Ovary (tissue), 9 donors: ENCODE results near the gene COL4A1. TPM values are rescaled to one million over a fixed set of nuclear protein-coding genes. Genes with fewer than 3 reads are reported as not detected.

Source experiments
- DNase-seq, 5 donors: peaks; one replicate each; pipeline ENCODE4 v3.0.0-alpha.2; 2019 to 2020
- H3K27ac ChIP-seq, 2 donors: fragments of 200-600 bp; one replicate each; pipeline versions ENCODE4 v1.5.1 to v1.8.0; 2019 to 2022
- H3K27me3 ChIP-seq: fragments of 200-600 bp; one replicate; pipeline ENCODE4 v1.8.0; 2022
- H3K36me3 ChIP-seq: fragments of 200-600 bp; sonication (generic); one replicate; pipeline ENCODE4 v1.5.1; 2019
- H3K4me1 ChIP-seq: one replicate; pipeline ENCODE4 v1.8.1; 2013; ENCODE audit warnings: mild to moderate bottlenecking, moderate library complexity; ENCODE audit not compliant: insufficient read depth
- H3K4me3 ChIP-seq: fragments of 200-600 bp; sonication (generic); one replicate; pipeline ENCODE4 v1.5.1; 2017
- H3K9me3 ChIP-seq, 2 donors: fragments of 200-600 bp in 1 of 2; sonication (generic) in 1 of 2; one replicate each; pipeline versions ENCODE4 v1.5.1 to v1.8.1; 2013 to 2019; ENCODE audit warnings: mild to moderate bottlenecking in 1 of 2, moderate library complexity in 1 of 2
- CTCF ChIP-seq, 3 donors: fragments of 450-650 bp in 2 of 3; fragments of 200-600 bp in 1 of 3; IDR thresholded peaks; one replicate each; pipeline versions ENCODE4 v1.5.1 to v1.8.0; 2016 to 2022; ENCODE audit warnings: antibody characterized with exemption in 3 of 3, mild to moderate bottlenecking in 1 of 3
- EP300 ChIP-seq: sonication (generic); formaldehyde crosslinking; IDR thresholded peaks from one replicate; pipeline ENCODE4 v1.6.1; 2017; ENCODE audit warnings: antibody characterized with exemption
- POLR2A ChIP-seq: fragments of 450-650 bp; IDR thresholded peaks from one replicate; pipeline ENCODE4 v1.6.1; 2017; ENCODE audit warnings: antibody characterized with exemption, mild to moderate bottlenecking, moderate library complexity
- WGBS, 3 donors: extraction: QIAGEN DNeasy Blood & Tissue Kit in 1 of 3; methylation state at CpG; one replicate each; pipeline versions ENCODE4 v1.1.5 to v1.1.7; 2013 to 2017; 5-methylcytosine and 5-hydroxymethylcytosine counted together
- intact Hi-C, 4 donors: fragments of 100-400 bp; cut with DNase I; formaldehyde crosslinking; loops; one replicate each; pipeline versions ENCODE4 v1.11.0 to v1.15.1; 2022 to 2023
- polyA plus RNA-seq, 2 donors: library from polyadenylated mRNA; stranded (reverse); fragments of 200-250 nt in 1 of 2; fragments of 350-450 nt in 1 of 2; fragmentation: Illumina TruSeq in 1 of 2; extraction: RNeasy Lipid Tissue Mini Kit (QIAGEN cat#74804) in 1 of 2; gene quantifications; one replicate each; pipeline ENCODE4 v1.2.3, GENCODE V29; 2013 to 2014
- total RNA-seq, 7 donors: library from RNA; depleted of rRNA in 2 of 7; stranded (reverse); fragments of >200 nt in 2 of 7; fragmentation: NEBNext Ultra II Directional in 3 of 7; extraction: Animal tissue kit (Norgen Biotek cat#: 25700) in 3 of 7; gene quantifications; one replicate each; pipeline versions ENCODE4 v1.1.0 to v1.2.4, GENCODE V29; 2016 to 2023
- donor health status: DM: no; HTN: no; CAD: no; lungs with moderate emphysema.
- donor health status: DM: no; HTN: no; CAD: no.
- donor health status: Bipolar disorder and iron deficiency.
- donor health status: DM: yes; HTN: yes; CAD: no.
- donor health status: DM: no; HTN: no; CAD: no.
- donor health status: DM: yes; HTN: yes; CAD: no.

The COL4A1 gene
- total and polyA plus RNA-seq, 9 donors, result 42.3 to 421 (median 87.5) TPM

- no peaks in the 10 kb centered on the region for H3K9me3 ChIP-seq
- no peak overlapping the region for H3K27ac ChIP-seq
- no peaks in the 10 kb centered on the region for H3K36me3 ChIP-seq
- intact Hi-C loops, result loop anchor here in 2 of 4 donors (10.0 kb wide), 1 partner anchor 46 kb away; the partner anchor contains the start of genes COL4A1 (in 2 of the 2) and COL4A2 (in 2 of the 2)
- no peak for TF ChIP-seq CTCF (IDR thresholded peaks at IDR 0.05)
- no peak for TF ChIP-seq EP300
- no peak for TF ChIP-seq POLR2A
- no peak for DNase-seq
- no peaks in the 10 kb centered on the region for H3K27me3 ChIP-seq
- H3K4me1 ChIP-seq, result peaks cover 32% of the 10 kb centered on the region
- no peak overlapping the region for H3K4me3 ChIP-seq
- WGBS, 3 donors, result 73 to 78% (median 77%) methylated on average over 12 of the region's 12 CpGs
Measured at GRCh38 chr13:110258876-110259631, 47.9 kb downstream of the COL4A1 start.

GRCh38 chr13:110257408-110257807 lies 49.5 kb downstream of the COL4A1 start:
- DNase-seq, result no peak
- H3K4me3 ChIP-seq, result no peak overlapping the region
- intact Hi-C loops, result loop anchor here in 2 of 4 donors (10.0 kb wide), 1 partner anchor 47 kb away; the partner anchor contains the start of genes COL4A1 (in 2 of the 2) and COL4A2 (in 2 of the 2)
- no peaks in the 10 kb centered on the region for H3K36me3 ChIP-seq
- H3K9me3 ChIP-seq, result no peaks in the 10 kb centered on the region
- peaks cover 22% of the 10 kb centered on the region for H3K4me1 ChIP-seq
- 59 to 89% (median 62%) methylated on average over 3 of the region's 3 CpGs for WGBS, 3 donors
- no peak overlapping the region for H3K27ac ChIP-seq
- H3K27me3 ChIP-seq, result no peaks in the 10 kb centered on the region
- TF ChIP-seq POLR2A, result no peak
- no peak for TF ChIP-seq CTCF (IDR thresholded peaks at IDR 0.05)
- TF ChIP-seq EP300, result no peak

DNA sequence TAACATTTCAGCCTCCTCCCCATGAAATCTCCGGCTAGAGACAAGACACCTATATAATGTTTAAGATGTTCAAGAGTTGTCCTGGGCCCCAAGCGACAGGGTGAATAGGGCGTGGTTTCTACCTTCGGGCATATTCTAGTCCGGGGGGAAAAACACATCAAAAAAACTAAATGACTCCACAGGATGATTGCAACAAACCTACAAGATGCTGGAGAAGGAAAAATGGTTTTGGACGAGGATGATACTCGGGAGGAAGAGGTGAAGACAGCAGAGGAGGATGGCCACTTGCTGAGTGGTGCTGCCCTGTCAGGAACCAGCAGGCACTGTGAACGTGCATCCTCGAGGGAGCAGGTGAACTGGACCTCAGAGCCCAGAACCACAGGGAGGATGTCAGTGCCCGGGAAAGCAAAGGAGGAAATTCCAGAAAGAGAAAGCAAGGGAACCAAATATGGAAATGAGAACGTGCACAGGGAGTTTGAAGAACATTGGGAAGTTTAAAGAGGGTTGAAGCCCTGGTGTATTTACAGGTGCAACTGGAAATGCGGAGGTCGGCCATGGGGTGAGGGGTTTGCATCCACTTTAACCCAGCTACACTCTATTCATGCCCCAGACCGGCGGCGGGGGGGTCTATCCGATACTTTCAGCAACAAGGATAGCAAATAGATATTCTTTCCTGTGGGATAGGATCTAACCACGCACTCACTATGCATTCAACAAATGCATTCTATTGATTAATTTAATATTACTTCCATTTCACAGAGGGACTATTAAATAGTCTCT lies 50.6 kb downstream of the COL4A1 start:
- 57 to 69% (median 64%) methylated on average over 18 of the region's 18 CpGs for WGBS, 3 donors
- no peak for DNase-seq
- no peak for TF ChIP-seq EP300
- TF ChIP-seq CTCF (IDR thresholded peaks at IDR 0.05), result no peak
- no peak for TF ChIP-seq POLR2A
- no peak overlapping the region for H3K4me3 ChIP-seq
- no peak overlapping the region for H3K27ac ChIP-seq
- intact Hi-C loops, result loop anchor here in 2 of 4 donors (10.0 kb wide), 1 partner anchor 48 kb away; the partner anchor contains the start of genes COL4A1 (in 2 of the 2) and COL4A2 (in 2 of the 2)
- no peaks in the 10 kb centered on the region for H3K27me3 ChIP-seq
- no peaks in the 10 kb centered on the region for H3K9me3 ChIP-seq
- H3K4me1 ChIP-seq, result peaks cover 17% of the 10 kb centered on the region
- H3K36me3 ChIP-seq, result no peaks in the 10 kb centered on the region

DNA sequence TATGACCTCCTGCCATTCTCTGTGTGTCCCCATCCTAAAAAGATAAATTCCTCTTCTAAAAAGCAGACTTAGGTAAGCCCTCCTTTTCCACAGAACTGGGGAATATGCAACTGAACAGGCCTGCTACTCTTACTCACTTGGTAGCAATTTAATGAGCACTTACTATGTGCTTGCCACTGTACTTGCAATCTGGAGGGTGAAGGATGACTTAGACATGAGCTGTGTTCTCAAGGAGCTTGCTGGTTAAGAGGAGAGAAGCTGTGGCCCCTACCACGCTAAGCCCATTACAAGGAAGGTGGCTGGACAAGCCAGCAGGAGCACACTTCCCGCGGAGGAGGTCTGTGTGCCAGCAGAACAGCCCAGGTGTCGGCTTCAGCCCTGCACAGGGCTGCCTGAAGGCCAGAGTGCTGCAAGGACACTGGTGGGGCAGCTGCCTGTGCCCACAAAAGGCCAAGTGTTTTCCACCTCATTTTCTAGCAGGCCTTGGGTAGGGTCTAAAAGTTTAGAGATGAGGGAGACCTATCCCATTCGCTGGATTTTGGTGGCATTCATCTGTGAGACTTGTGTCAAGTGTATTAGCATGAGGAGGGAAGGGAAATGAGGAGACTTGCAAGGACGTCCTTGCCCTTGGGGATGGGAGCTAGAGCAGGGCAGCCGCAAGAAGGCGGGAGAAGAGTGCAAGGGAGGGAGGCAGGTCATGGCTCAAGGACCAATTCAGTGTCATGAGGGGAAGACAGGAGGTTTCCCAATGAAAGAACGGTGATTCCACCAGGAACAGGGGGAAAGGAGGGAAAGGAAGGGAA lies 52.0 kb downstream of the COL4A1 start:
- WGBS, 3 donors, result 74 to 87% (median 75%) methylated on average over 8 to 9 of the region's 9 CpGs
- TF ChIP-seq EP300 (no peak), CTCF (IDR thresholded peaks at IDR 0.05) (no peak), POLR2A (no peak)
- H3K4me3 ChIP-seq, result no peak overlapping the region
- no peaks in the 10 kb centered on the region for H3K36me3 ChIP-seq
- peaks cover 24% of the 10 kb centered on the region for H3K4me1 ChIP-seq
- no peaks in the 10 kb centered on the region for H3K27me3 ChIP-seq
- H3K27ac ChIP-seq, result no peak overlapping the region
- intact Hi-C loops, result loop anchor here in 2 of 4 donors (10.0 kb wide), 1 partner anchor 50 kb away; the partner anchor contains the start of genes COL4A1 (in 2 of the 2) and COL4A2 (in 2 of the 2)
- no peak for DNase-seq
- no peaks in the 10 kb centered on the region for H3K9me3 ChIP-seq
